NB4 (cell line): ENCODE measurements around the gene ADM5.
"Not testable (repeated sequence)": the region's sequence is repeated elsewhere in the genome, so short reads cannot be mapped to it uniquely, and the experiment has no call there.

Experiments
- DNase-seq: peaks from one replicate; pipeline ENCODE4 v3.0.0; 2010; ENCODE audit warnings: low read depth
- H3K4me3 ChIP-seq: one replicate; pipeline ENCODE4 v1.5.1; 2011; ENCODE audit warnings: mild to moderate bottlenecking, low read depth, low read length, moderate library complexity
- CTCF ChIP-seq: IDR thresholded peaks from one replicate; pipeline ENCODE4 v1.5.1; 2012; ENCODE audit warnings: low read depth, low read length
- MYC ChIP-seq: IDR thresholded peaks from 2 replicates; pipeline ENCODE4 v1.6.1; 2011; ENCODE audit warnings: low read depth, low read length
- POLR2A ChIP-seq: IDR thresholded peaks from 2 replicates; pipeline ENCODE4 v1.6.1; 2011; ENCODE audit warnings: mild to moderate bottlenecking; ENCODE audit not compliant: insufficient read length; ENCODE audit errors: extremely low read depth
- TF ChIP-seq, protein P1 (sequence below): IDR thresholded peaks from 2 replicates; pipeline ENCODE4 v1.6.1; 2011; ENCODE audit warnings: low read depth, low read length

ADM5 gene

GRCh38 chr19:49712397-49712859, 23.0 kb downstream of the ADM5 start:
- TF ChIP-seq MYC (no peak), POLR2A (no peak), CTCF (no peak)
- TF ChIP-seq, protein P1, sequence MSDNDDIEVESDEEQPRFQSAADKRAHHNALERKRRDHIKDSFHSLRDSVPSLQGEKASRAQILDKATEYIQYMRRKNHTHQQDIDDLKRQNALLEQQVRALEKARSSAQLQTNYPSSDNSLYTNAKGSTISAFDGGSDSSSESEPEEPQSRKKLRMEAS: no peak
- peak; percentile 32 for DNase-seq
- no peak overlapping the region for H3K4me3 ChIP-seq

DNA sequence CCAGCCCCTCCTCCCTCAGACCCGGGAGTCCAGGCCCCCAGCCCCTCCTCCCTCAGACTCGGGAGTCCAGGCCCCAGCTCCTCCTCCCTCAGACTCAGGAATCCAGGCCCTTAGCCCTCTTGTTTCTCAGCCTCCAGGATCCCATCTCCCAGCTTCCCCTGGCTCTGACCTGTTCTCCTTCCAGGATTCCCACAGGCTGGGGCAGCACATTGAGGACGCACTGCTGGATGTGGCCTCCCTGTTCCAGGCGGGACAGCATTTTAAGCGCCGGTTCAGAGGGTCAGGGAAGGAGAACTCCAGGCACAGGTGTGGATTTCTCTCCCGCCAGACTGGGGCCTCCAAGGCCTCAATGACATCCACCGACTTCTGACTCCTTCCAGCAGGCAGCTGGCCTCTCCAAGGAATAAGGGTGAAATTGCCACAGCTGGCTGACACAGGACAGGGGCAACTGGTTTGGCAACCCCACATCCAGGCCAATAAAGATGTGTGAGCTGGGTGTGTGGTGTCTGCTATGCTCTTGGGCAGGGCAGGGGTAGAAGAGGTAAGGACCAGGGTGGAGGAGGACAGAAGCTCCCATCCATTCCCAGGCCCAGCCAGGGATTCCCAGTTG, 23.9 kb downstream of the ADM5 start:
- TF ChIP-seq, protein P1: no peak
- TF ChIP-seq CTCF (no peak), POLR2A (no peak), MYC (no peak)
- H3K4me3 ChIP-seq: no peak overlapping the region
- DNase-seq: no peak

- H3K4me3 ChIP-seq: no peak overlapping the region
- DNase-seq: peak; percentile 52
- TF ChIP-seq, protein P1: 0 out of 2 replicates have a peak, but pooled peaks have one; percentile 42
- no peak for TF ChIP-seq MYC
These were observed 26.8 kb downstream of the ADM5 start for GRCh38 chr19:49716154-49716553.

GRCh38 chr19:49718511-49718910, 29.1 kb downstream of the ADM5 start:
- TF ChIP-seq, protein P1: no peak
- TF ChIP-seq MYC: no peak
- no peak for TF ChIP-seq CTCF
- TF ChIP-seq POLR2A: no peak
- DNase-seq: no peak
- no peak overlapping the region for H3K4me3 ChIP-seq

DNA sequence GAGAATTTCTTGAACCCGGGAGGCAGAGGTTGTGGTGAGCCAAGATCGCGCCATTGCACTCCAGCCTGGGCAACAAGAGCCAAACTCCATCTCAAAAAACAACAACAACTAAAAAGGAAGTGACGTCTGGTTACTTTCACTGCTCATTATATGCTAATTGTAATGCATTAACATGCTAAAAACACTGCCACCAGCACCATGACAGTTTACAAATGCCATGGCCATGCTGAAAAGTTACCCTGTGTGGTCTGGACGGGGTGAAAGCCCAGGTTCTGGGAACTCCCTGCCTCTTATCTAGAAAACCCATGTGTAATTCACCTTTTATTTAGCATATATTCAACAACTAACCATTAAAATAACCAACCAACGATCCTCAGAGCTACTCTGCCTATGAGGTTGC, 29.6 kb downstream of the ADM5 start:
- DNase-seq: no peak
- no peak overlapping the region for H3K4me3 ChIP-seq
- TF ChIP-seq, protein P1: no peak
- TF ChIP-seq CTCF: no peak
- TF ChIP-seq MYC: no peak
- no peak for TF ChIP-seq POLR2A

- DNase-seq, H3K4me3 ChIP-seq: not testable (repeated sequence)
These were observed 30.0 kb downstream of the ADM5 start for GRCh38 chr19:49719420-49719819.
